Fibroblast of pulmonary artery (primary cell): ENCODE results near the gene PTPRN2.

Experiments
- DNase-seq: peaks from one replicate; pipeline ENCODE4 v3.0.0-alpha.2; 2010; ENCODE audit warnings: low read depth
- H3K4me3 ChIP-seq: replicated peaks from 2 replicates; pipeline ENCODE4 v1.5.1; 2011; ENCODE audit warnings: low read depth, mild to moderate bottlenecking, control low read depth, low read length, moderate library complexity
- TF ChIP-seq, protein P1 (sequence below): IDR thresholded peaks from 2 replicates; pipeline ENCODE4 v1.5.1; 2011; ENCODE audit warnings: mild to moderate bottlenecking, control low read depth, low read length, inconsistent platforms; ENCODE audit errors: missing control alignments

Gene PTPRN2

DNA sequence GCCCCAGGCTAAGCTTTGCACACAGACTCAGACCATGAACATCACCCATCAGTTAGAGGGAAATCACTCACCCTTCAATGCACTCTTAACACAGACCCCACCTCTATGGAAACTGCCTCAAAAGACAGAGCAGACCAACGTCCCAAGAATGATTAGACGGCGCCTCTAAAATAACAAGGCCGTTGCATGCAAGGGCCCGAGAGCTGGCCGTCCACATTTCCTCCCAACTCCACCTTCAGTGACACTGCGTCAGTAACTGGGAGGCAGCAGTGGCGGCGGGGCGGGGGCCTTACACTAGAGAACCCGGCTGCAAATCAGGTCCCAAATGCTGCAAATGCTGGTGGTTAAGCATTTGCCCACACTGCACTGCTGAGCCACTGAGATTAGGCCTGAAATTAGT, 115.0 kb downstream of the PTPRN2 start:
- DNase-seq = no peak
- H3K4me3 ChIP-seq = no peak overlapping the region
- TF ChIP-seq, protein P1, sequence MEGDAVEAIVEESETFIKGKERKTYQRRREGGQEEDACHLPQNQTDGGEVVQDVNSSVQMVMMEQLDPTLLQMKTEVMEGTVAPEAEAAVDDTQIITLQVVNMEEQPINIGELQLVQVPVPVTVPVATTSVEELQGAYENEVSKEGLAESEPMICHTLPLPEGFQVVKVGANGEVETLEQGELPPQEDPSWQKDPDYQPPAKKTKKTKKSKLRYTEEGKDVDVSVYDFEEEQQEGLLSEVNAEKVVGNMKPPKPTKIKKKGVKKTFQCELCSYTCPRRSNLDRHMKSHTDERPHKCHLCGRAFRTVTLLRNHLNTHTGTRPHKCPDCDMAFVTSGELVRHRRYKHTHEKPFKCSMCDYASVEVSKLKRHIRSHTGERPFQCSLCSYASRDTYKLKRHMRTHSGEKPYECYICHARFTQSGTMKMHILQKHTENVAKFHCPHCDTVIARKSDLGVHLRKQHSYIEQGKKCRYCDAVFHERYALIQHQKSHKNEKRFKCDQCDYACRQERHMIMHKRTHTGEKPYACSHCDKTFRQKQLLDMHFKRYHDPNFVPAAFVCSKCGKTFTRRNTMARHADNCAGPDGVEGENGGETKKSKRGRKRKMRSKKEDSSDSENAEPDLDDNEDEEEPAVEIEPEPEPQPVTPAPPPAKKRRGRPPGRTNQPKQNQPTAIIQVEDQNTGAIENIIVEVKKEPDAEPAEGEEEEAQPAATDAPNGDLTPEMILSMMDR = no peak

GRCh38 chr7:158471716-158472115, 115.9 kb downstream of the PTPRN2 start:
- TF ChIP-seq, protein P1 = no peak
- no peak for DNase-seq
- H3K4me3 ChIP-seq = no peak overlapping the region

DNA sequence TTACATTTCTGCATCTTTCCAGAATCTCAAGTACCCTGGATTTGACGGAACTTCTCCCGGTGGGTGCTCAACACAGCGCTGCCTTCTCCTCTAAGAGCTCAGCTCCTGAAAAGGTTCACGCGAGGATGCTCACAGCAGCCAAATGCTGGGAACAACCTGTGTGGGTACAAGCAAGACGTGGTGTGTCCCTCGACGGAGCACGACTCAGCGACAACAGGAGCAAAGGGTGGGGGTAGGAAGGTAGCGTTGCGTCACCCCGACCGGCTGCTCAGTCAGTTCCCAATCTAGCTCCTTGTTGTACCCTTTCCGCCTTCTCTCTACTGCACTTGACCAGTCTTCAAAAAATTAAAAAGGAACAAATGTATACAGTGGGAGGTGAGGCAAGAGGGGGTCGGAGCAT, 117.3 kb downstream of the PTPRN2 start:
- no peak overlapping the region for H3K4me3 ChIP-seq
- DNase-seq = no peak
- TF ChIP-seq, protein P1 = no peak

DNA sequence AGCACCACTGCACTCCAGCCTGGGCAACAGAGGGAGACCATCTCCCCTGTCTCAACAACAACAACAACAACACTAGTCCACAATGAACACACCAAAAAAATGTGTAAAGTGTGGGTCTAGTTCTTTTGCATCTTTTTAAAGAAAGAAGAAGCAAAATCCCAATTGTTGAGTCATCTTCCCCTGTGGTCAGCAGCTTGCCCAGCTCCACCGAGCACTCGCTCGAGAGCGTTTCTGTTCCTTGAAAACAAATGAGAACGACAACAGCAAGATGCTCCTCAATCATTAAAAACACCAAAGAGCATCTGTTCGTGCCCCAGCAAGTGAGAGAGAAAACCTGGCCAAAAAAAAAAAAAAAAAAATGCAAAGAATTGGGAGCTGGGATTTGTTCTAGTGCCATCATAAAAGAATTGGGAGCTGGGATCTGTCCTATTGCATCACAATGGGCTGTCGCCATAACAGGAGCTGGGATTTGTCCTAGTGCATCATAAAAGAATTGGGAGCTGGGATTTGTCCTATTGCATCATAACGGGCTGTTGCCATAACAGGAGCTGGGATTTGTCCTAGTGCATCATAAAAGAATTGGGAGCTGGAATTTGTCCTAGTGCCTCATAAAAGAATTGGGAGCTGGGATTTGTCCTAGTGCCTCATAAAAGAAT, 118.1 kb downstream of the PTPRN2 start:
- TF ChIP-seq, protein P1 = no peak
- H3K4me3 ChIP-seq = no peak overlapping the region
- no peak for DNase-seq

DNA sequence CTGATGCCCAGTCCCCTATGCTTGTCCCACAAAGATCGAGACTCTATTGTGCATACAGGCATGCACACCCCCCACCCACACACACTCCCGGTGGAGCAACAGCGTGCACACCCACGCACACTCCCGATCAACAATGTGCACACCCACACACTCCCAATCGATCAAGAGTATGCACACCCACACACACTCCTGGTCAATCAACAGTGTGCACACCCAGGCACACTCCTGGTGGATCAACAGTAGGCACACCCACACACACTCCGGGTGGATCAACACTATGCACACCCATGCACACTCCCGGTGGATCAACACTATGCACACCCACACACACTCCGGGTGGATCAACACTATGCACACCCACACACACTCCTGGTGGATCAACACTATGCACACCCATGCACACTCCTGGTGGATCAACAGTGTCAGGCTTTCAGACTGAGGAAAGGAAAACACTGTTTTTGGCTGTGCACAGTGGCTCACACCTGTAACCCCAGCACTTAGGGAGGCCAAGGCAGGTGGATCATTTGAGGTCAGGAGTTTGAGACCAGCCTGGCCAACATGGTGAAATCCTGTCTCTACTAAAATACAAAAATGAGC, 118.8 kb downstream of the PTPRN2 start:
- DNase-seq = no peak
- H3K4me3 ChIP-seq = no peak overlapping the region
- TF ChIP-seq, protein P1 = no peak

DNA sequence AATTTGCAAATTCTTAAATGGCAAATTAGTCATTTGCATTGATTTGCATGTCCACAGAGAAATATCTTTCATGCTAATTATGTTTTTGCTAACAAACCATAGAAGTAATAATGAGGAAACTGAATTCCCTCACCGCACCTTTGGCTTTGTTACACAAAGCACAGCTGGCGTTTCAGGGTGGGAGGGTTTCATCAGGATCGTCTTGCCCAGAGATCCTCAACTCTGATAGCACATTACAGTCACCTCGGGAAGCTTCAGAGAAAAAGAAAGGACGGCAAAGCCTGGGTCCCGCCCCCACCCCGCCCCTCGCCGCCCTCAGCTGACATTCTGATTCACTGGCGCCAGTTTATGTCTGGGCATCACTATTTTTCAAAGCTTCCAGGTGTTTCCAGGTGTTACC, 119.4 kb downstream of the PTPRN2 start:
- TF ChIP-seq, protein P1 = no peak
- H3K4me3 ChIP-seq = no peak overlapping the region
- no peak for DNase-seq

DNA sequence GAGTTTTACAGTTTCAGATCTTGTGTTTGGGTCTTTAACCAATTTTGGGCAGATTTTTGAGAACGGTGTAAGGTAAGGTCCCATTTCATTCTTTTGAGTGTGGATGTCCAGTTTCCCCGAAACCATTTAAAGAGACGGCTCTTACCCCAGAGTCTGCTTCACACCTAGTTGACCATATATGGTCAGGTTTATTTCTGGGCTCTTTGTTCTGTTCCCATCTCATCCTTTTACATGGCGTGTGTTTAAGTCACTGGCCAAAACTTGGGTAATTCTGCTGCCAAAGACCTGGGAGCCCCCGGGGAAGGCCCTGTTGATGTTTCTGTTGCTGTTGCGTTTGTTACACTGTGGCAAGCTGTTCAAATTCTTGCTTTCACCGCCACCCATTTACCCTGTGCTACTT, 120.1 kb downstream of the PTPRN2 start:
- TF ChIP-seq, protein P1 = no peak
- H3K4me3 ChIP-seq = no peak overlapping the region
- no peak for DNase-seq
